ENCODE data around the gene SNX3.

GRCh38 chr6:108268845-108269244 is 8.0 kb upstream of the SNX3 start:
- TF ChIP-seq EZH2 (IDR thresholded peaks at IDR 0.05; ENCODE audit: borderline replicate concordance) (no peak), CTCF (IDR thresholded peaks at IDR 0.05; ENCODE audit: poor library complexity) (no peak), EZH2phosphoT487 (IDR thresholded peaks at IDR 0.05; ENCODE audit: low read depth, severe bottlenecking, unreplicated experiment) (no peak)
